Karpas-422 (cell line): ENCODE results near the gene ARL14EPL. TPM values are rescaled to one million over a fixed set of nuclear protein-coding genes. Genes with fewer than 3 reads are reported as not detected.
"Not testable (repeated sequence)": the region's sequence is repeated elsewhere in the genome, so short reads cannot be mapped to it uniquely, and the experiment has no call there.

Source experiments
- DNase-seq: peaks from one replicate; pipeline ENCODE4 v3.0.0-alpha.2; 2015
- H2AFZ ChIP-seq: fragments of 200-600 bp; sonication (generic); 2 replicates; pipeline ENCODE4 v1.6.1; 2014; ENCODE audit warnings: antibody characterized with exemption, low read length, mixed read lengths
- H3K27ac ChIP-seq: fragments of 200-600 bp; sonication (generic); 2 replicates; pipeline ENCODE4 v1.5.1; 2014; ENCODE audit warnings: mild to moderate bottlenecking, low read length, moderate library complexity
- H3K27me3 ChIP-seq: fragments of 200-600 bp; sonication (generic); 2 replicates; pipeline ENCODE4 v1.6.1; 2014; ENCODE audit warnings: low read length, mixed read lengths
- H3K36me3 ChIP-seq: fragments of 200-600 bp; sonication (generic); 2 replicates; pipeline ENCODE4 v1.6.1; 2014; ENCODE audit warnings: low read length, mixed read lengths; ENCODE audit not compliant: insufficient read depth
- H3K4me1 ChIP-seq: fragments of 200-600 bp; sonication (generic); 2 replicates; pipeline ENCODE4 v1.6.1; 2014; ENCODE audit warnings: mild to moderate bottlenecking, low read length, mixed read lengths
- H3K4me2 ChIP-seq: fragments of 200-600 bp; sonication (generic); 2 replicates; pipeline ENCODE4 v1.6.1; 2014; ENCODE audit warnings: low read length, low read depth, mild to moderate bottlenecking; ENCODE audit not compliant: poor library complexity, severe bottlenecking
- H3K4me3 ChIP-seq: fragments of 200-600 bp; sonication (generic); 2 replicates; pipeline ENCODE4 v1.5.1; 2014; ENCODE audit warnings: mild to moderate bottlenecking, antibody characterized with exemption, low read length, mixed read lengths
- H3K79me2 ChIP-seq: fragments of 200-600 bp; sonication (generic); 2 replicates; pipeline ENCODE4 v1.6.1; 2014; ENCODE audit warnings: mild to moderate bottlenecking, low read length, mixed read lengths
- H3K9ac ChIP-seq: fragments of 200-600 bp; sonication (generic); 2 replicates; pipeline ENCODE4 v1.6.0; 2014; ENCODE audit warnings: low read length
- H3K9me2 ChIP-seq: fragments of 200-600 bp; sonication (generic), shearing (Covaris generic); replicated peaks from 2 replicates; pipeline ENCODE4 v1.6.0; 2014; ENCODE audit warnings: mild to moderate bottlenecking, low read length, moderate library complexity; ENCODE audit not compliant: insufficient read depth
- H3K9me3 ChIP-seq: fragments of 300-700, 200-600 bp; sonication (generic); 2 replicates; pipeline ENCODE4 v1.6.1; 2014; ENCODE audit warnings: low read length, mixed read lengths
- H4K20me1 ChIP-seq: fragments of 200-600 bp; sonication (generic); 2 replicates; pipeline ENCODE4 v1.6.1; 2014; ENCODE audit warnings: mild to moderate bottlenecking, antibody characterized with exemption, low read length, low read depth; ENCODE audit not compliant: insufficient read depth
- total RNA-seq: library from RNA; depleted of rRNA; stranded (reverse); fragments of >200 nt; shearing (Covaris generic); gene quantifications from 2 replicates; pipeline ENCODE4 v1.2.3, GENCODE V29; 2014; ENCODE audit warnings: low replicate concordance

ARL14EPL gene
- total RNA-seq, 1 experiment from 2014 or later: not detected

- Histone ChIP-seq H4K20me1 (no peaks in the 10 kb centered on the region), H3K4me2 (peak within 1 kb of the TSS; percentile 94), H3K36me3 (peaks cover 10% of the 10 kb centered on the region; the same call in 1 of the 2 replicates), H3K27me3 (no peaks in the 10 kb centered on the region), H3K79me2 (peaks cover 55% of the 10 kb centered on the region), H3K9ac (peak within 1 kb of the TSS; percentile 75), H3K27ac (peak within 1 kb of the TSS; percentile 67), H3K9me2 (no peaks in the 10 kb centered on the region), H3K9me3 (no peaks in the 10 kb centered on the region), H3K4me1 (peaks cover 36% of the 10 kb centered on the region), H2AFZ (0 out of 2 replicates have a peak within 1 kb of the TSS, but pooled peaks have one; percentile 52), H3K4me3 (peak within 1 kb of the TSS; percentile 75)
- DNase-seq: peak; percentile 95
These were observed 52.8 kb downstream of the ARL14EPL start, which contains the start of gene COMMD10 for GRCh38 chr5:116084871-116085715. TSS of gene COMMD10 (plus strand) at chr5:116085025.

GRCh38 chr5:116086309-116086708, 54.0 kb downstream of the ARL14EPL start:
- H3K9ac ChIP-seq, H3K27me3 ChIP-seq, H4K20me1 ChIP-seq, DNase-seq, H2AFZ ChIP-seq, H3K9me3 ChIP-seq, H3K9me2 ChIP-seq: not testable (repeated sequence)
- H3K27ac ChIP-seq: 0 out of 2 replicates have a peak overlapping the region, but pooled peaks have one; percentile 67
- H3K4me3 ChIP-seq: peak overlapping the region; percentile 75
- peaks cover 65% of the 10 kb centered on the region for H3K79me2 ChIP-seq
- peaks cover 48% of the 10 kb centered on the region for H3K4me1 ChIP-seq
- peaks cover 21% of the 10 kb centered on the region; the same call in 1 of the 2 replicates for H3K36me3 ChIP-seq
- peak overlapping the region; percentile 94 for H3K4me2 ChIP-seq

GRCh38 chr5:116088062-116088461, 55.8 kb downstream of the ARL14EPL start:
- H3K79me2 ChIP-seq: peaks cover 65% of the 10 kb centered on the region
- no peaks in the 10 kb centered on the region for H3K9me3 ChIP-seq
- DNase-seq: no peak
- H4K20me1 ChIP-seq: no peaks in the 10 kb centered on the region
- no peak overlapping the region for H3K4me3 ChIP-seq
- no peaks in the 10 kb centered on the region for H3K9me2 ChIP-seq
- H3K9ac ChIP-seq: no peak overlapping the region
- no peak overlapping the region for H3K27ac ChIP-seq
- H3K4me1 ChIP-seq: peaks cover 48% of the 10 kb centered on the region
- no peak overlapping the region for H2AFZ ChIP-seq
- H3K36me3 ChIP-seq: peaks cover 37% of the 10 kb centered on the region; the same call in 1 of the 2 replicates
- H3K27me3 ChIP-seq: no peaks in the 10 kb centered on the region
- no peak overlapping the region for H3K4me2 ChIP-seq

DNA sequence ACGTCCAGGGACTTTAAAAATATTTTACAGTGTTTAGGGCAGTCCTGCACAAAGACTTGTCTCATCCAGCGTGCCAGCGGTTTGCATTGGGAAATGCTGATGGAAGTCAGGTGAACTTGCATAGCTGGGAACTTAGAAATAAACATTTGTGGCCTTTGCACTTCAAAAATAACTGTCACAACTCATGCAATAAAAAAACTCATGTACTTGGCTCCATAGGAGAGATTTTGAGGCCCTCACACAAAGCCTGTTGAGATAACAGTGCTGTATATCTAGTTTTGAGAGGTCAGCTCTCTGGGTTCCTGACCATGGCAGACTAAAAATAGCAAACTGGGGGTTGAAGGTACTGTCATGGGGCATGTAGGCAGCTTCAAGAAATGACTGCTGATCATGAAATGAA, 58.0 kb downstream of the ARL14EPL start:
- peaks cover 36% of the 10 kb centered on the region for H3K4me1 ChIP-seq
- no peak overlapping the region for H3K9ac ChIP-seq
- no peak overlapping the region for H3K27ac ChIP-seq
- no peaks in the 10 kb centered on the region for H3K27me3 ChIP-seq
- H4K20me1 ChIP-seq: no peaks in the 10 kb centered on the region
- H2AFZ ChIP-seq: no peak overlapping the region
- peaks cover 57% of the 10 kb centered on the region for H3K79me2 ChIP-seq
- H3K9me3 ChIP-seq: no peaks in the 10 kb centered on the region
- DNase-seq: no peak
- H3K36me3 ChIP-seq: peaks cover 58% of the 10 kb centered on the region; the same call in 1 of the 2 replicates
- no peaks in the 10 kb centered on the region for H3K9me2 ChIP-seq
- no peak overlapping the region for H3K4me3 ChIP-seq
- no peak overlapping the region for H3K4me2 ChIP-seq

DNA sequence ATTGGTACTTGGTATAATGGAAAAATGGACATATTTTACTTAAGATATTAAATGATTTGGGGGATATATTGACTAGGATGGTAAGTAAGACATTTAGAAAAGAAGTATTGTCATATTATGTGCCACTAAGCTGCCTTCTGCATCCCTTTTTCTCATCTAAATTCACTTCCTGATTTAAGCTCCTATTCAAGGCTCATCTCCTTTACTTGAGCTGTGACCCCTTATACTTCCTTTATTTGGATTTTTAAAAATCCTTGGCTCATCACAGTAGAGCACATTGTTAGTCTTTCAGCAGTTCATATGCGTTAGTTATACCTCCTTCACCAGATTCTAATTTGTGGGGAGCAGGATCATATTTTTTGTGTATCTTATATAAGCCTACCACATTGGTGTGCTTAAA, 59.1 kb downstream of the ARL14EPL start:
- Histone ChIP-seq H3K36me3 (peaks cover 65% of the 10 kb centered on the region; the same call in 1 of the 2 replicates), H3K4me2 (no peak overlapping the region), H3K79me2 (peaks cover 46% of the 10 kb centered on the region), H3K4me3 (no peak overlapping the region), H3K9me3 (no peaks in the 10 kb centered on the region), H3K27me3 (no peaks in the 10 kb centered on the region), H3K9ac (no peak overlapping the region), H3K4me1 (peaks cover 27% of the 10 kb centered on the region), H3K9me2 (no peaks in the 10 kb centered on the region), H3K27ac (no peak overlapping the region), H2AFZ (no peak overlapping the region), H4K20me1 (no peaks in the 10 kb centered on the region)
- no peak for DNase-seq

- H3K9me3 ChIP-seq: no peaks in the 10 kb centered on the region
- no peaks in the 10 kb centered on the region for H4K20me1 ChIP-seq
- no peak overlapping the region for H3K4me2 ChIP-seq
- DNase-seq: no peak
- H3K4me3 ChIP-seq: no peak overlapping the region
- H3K27ac ChIP-seq: no peak overlapping the region
- no peaks in the 10 kb centered on the region for H3K27me3 ChIP-seq
- H3K9ac ChIP-seq: no peak overlapping the region
- no peaks in the 10 kb centered on the region for H3K9me2 ChIP-seq
- no peak overlapping the region for H2AFZ ChIP-seq
- peaks cover 65% of the 10 kb centered on the region for H3K36me3 ChIP-seq
- H3K79me2 ChIP-seq: peaks cover 15% of the 10 kb centered on the region
- H3K4me1 ChIP-seq: no peaks in the 10 kb centered on the region
These were observed 65.0 kb downstream of the ARL14EPL start for GRCh38 chr5:116097301-116097700.

GRCh38 chr5:116098998-116099397, 66.7 kb downstream of the ARL14EPL start:
- Histone ChIP-seq H3K9me3 (no peaks in the 10 kb centered on the region), H3K9me2 (no peaks in the 10 kb centered on the region), H3K9ac (no peak overlapping the region), H3K4me3 (no peak overlapping the region), H4K20me1 (no peaks in the 10 kb centered on the region), H3K36me3 (peaks cover 51% of the 10 kb centered on the region), H3K79me2 (peaks cover 19% of the 10 kb centered on the region), H3K27ac (no peak overlapping the region), H3K4me2 (no peak overlapping the region), H3K27me3 (no peaks in the 10 kb centered on the region), H2AFZ (no peak overlapping the region), H3K4me1 (no peaks in the 10 kb centered on the region)
- no peak for DNase-seq

DNA sequence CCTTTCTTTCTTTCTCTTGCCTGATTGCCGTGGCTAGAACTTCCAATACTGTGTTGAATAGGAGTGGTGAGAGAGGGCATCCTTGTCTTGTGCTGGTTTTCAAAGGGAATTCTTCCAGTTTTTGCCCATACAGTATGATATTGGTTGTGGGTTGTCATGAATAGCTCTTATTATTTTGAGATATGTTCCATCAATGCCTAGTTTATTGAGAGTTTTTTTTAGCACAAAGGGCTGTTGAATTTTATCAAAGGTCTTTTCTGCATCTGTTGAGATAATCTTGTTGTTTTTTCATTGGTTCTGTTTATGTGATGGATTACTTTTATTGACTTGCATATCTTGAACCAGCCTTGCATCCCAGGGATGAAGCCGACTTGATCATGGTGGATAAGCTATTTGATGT, 72.7 kb downstream of the ARL14EPL start:
- H3K4me3 ChIP-seq, H3K9ac ChIP-seq, H3K27ac ChIP-seq: not testable (repeated sequence)

More for the DNA sequence above, 72.7 kb downstream of the ARL14EPL start:
- H2AFZ ChIP-seq, H3K9me2 ChIP-seq, H3K27me3 ChIP-seq, DNase-seq, H3K4me1 ChIP-seq, H4K20me1 ChIP-seq, H3K4me2 ChIP-seq, H3K9me3 ChIP-seq: not testable (repeated sequence)
- Histone ChIP-seq H3K79me2 (peaks cover 40% of the 10 kb centered on the region), H3K36me3 (peaks cover 18% of the 10 kb centered on the region)
